HepG2 (cell line): ENCODE measurements around the gene PEMT. TPM values are rescaled to one million over a fixed set of nuclear protein-coding genes. Genes with fewer than 3 reads are reported as not detected.

ENCODE experiments used
- ARID4A ChIP-seq: sonication (generic); formaldehyde crosslinking; IDR thresholded peaks from 2 replicates; pipeline ENCODE4 v1.5.0; 2020; ENCODE audit warnings: mild to moderate bottlenecking, missing genetic modification reagents, borderline replicate concordance
- FOSL1 ChIP-seq: sonication (generic); formaldehyde crosslinking; IDR thresholded peaks from 2 replicates; pipeline ENCODE4 v1.9.0; 2021; ENCODE audit warnings: missing genetic modification reagents, borderline replicate concordance
- GLMP ChIP-seq: sonication (generic); formaldehyde crosslinking; IDR thresholded peaks from 2 replicates; pipeline ENCODE4 v1.9.0; 2021; ENCODE audit warnings: missing genetic modification reagents, mild to moderate bottlenecking, borderline replicate concordance
- HMG20A ChIP-seq: IDR thresholded peaks from 2 replicates; pipeline ENCODE4 v1.6.1; 2016; ENCODE audit warnings: borderline replicate concordance
- IKZF4 ChIP-seq: sonication (generic); formaldehyde crosslinking; IDR thresholded peaks from 2 replicates; pipeline ENCODE4 v1.5.1; 2020; ENCODE audit warnings: borderline replicate concordance, mild to moderate bottlenecking, low read depth, missing genetic modification reagents; ENCODE audit errors: not compliant biosample characterization
- ZBTB40 ChIP-seq, 2 experiments: fragments of 450-650 bp in 1 of 2; sonication (generic) in 1 of 2; formaldehyde crosslinking in 1 of 2; IDR thresholded peaks; 2 replicates each; pipeline versions ENCODE4 v1.6.1 to v1.8.0; 2016 to 2022; ENCODE audit warnings: antibody characterized with exemption in 1 of 2, mild to moderate bottlenecking in 1 of 2, missing genetic modification reagents in 1 of 2
- ZNF513 ChIP-seq: sonication (generic); formaldehyde crosslinking; conservative IDR thresholded peaks from 2 replicates; pipeline ENCODE4 v1.5.0; 2020; ENCODE audit warnings: missing genetic modification reagents
- ZNF720 ChIP-seq: sonication (generic); formaldehyde crosslinking; IDR thresholded peaks from 2 replicates; pipeline ENCODE4 v1.4.0; 2020; ENCODE audit warnings: missing genetic modification reagents
- ZNF784 ChIP-seq: sonication (generic); formaldehyde crosslinking; IDR thresholded peaks from 2 replicates; pipeline ENCODE4 v1.5.1; 2020; ENCODE audit warnings: missing genetic modification reagents, mild to moderate bottlenecking, borderline replicate concordance
- polyA plus RNA-seq, 8 experiments: library from polyadenylated mRNA; depleted of rRNA in 3 of 8; stranded (reverse) in 7 of 8; unstranded in 1 of 8; fragments of >200 nt; fragmentation: Illumina TruSeq in 4 of 8; extraction: Trizol in 4 of 8; gene quantifications; 2 replicates each; pipeline versions ENCODE4 v1.2.1 to v1.2.3, GENCODE V29; 2011 to 2016; ENCODE audit warnings: low read depth in 4 of 8, missing spikeins in 1 of 8, mixed read lengths in 1 of 8; ENCODE audit not compliant: insufficient read depth in 1 of 8
- total RNA-seq, 5 experiments: library from RNA; depleted of rRNA; stranded (reverse); fragments of >200 nt; fragmentation: Illumina TruSeq; extraction: Trizol; gene quantifications; 2 replicates each; pipeline ENCODE4 v1.2.3, GENCODE V29; 2016; ENCODE audit warnings: low read depth in 1 of 5

Gene PEMT
- total and polyA plus RNA-seq, 2 of the 13 experiments (the other 11 are each of a cell fraction or from before 2014, with no cell fraction given), result 31.7 to 43.6 TPM

- TF ChIP-seq ZBTB40 (IDR thresholded peaks at IDR 0.05), result no peak
- no peak for TF ChIP-seq ZBTB40 (CRISPR knock-in tag; IDR thresholded peaks at IDR 0.05)
- TF ChIP-seq ARID4A (CRISPR knock-in tag), result peak; percentile 75; the same call in 1 of the 2 replicates
- TF ChIP-seq ZNF720 (CRISPR knock-in tag), result no peak
- no peak for TF ChIP-seq GLMP (CRISPR knock-in tag)
- peak; percentile 93 for TF ChIP-seq ZNF784
- peak; percentile 70; the same call in 1 of the 2 replicates for TF ChIP-seq FOSL1 (CRISPR knock-in tag)
- TF ChIP-seq ZNF513, result no peak
- TF ChIP-seq HMG20A, result no peak
- TF ChIP-seq IKZF4 (CRISPR knock-in tag), result no peak
These were observed 10.6 kb downstream of the PEMT start (continued) for GRCh38 chr17:17580662-17581470.
